HG03175 (cell line): ENCODE data around the gene SPATA46.
"Not testable (repeated sequence)": the region's sequence is repeated elsewhere in the genome, so short reads cannot be mapped to it uniquely, and the experiment has no call there.

Source experiments
- ATAC-seq: cut with Tn5 transposase; IDR thresholded peaks from one replicate; pipeline ENCODE4 v1.9.1; 2021; ENCODE audit warnings: mild to moderate bottlenecking, moderate library complexity; ENCODE audit not compliant: unreplicated experiment

Gene SPATA46

GRCh38 chr1:162376691-162377090, at the start of gene SPATA46:
Gene SPATA46, minus strand, starts transcription at chr1:162376854. Its CDS starts 64 bp downstream, at chr1:162376790.
- ATAC-seq, result no peak

- no peak for ATAC-seq
These were observed 46.2 kb upstream of the SPATA46 start for GRCh38 chr1:162422662-162423375.

- no peak for ATAC-seq
These were observed 44.9 kb upstream of the SPATA46 start for GRCh38 chr1:162421258-162422164.

- no peak for ATAC-seq
These were observed 43.5 kb upstream of the SPATA46 start for GRCh38 chr1:162420120-162420519.

- ATAC-seq, result not testable (repeated sequence)
These were observed 42.8 kb upstream of the SPATA46 start for GRCh38 chr1:162419450-162419931.

- not testable (repeated sequence) for ATAC-seq
These were observed 41.9 kb upstream of the SPATA46 start for GRCh38 chr1:162418584-162418983.

GRCh38 chr1:162417650-162418049, 41.0 kb upstream of the SPATA46 start:
- ATAC-seq, result no peak

- ATAC-seq, result no peak
These were observed 40.3 kb upstream of the SPATA46 start for GRCh38 chr1:162416909-162417308.

- no peak for ATAC-seq
These were observed 39.6 kb upstream of the SPATA46 start for GRCh38 chr1:162416215-162416614.

- ATAC-seq, result no peak
These were observed 35.3 kb upstream of the SPATA46 start, which contains the start of gene SH2D1B for GRCh38 chr1:162412002-162412401. Gene SH2D1B, minus strand, starts transcription at chr1:162412136. Its CDS starts 120 bp downstream, at chr1:162412016.

- no peak for ATAC-seq
These were observed 30.9 kb upstream of the SPATA46 start for GRCh38 chr1:162407539-162407938.

GRCh38 chr1:162406811-162407210, 30.2 kb upstream of the SPATA46 start:
- ATAC-seq, result no peak

- no peak for ATAC-seq
These were observed 29.1 kb upstream of the SPATA46 start for GRCh38 chr1:162405800-162406199.

- ATAC-seq, result no peak
These were observed 28.0 kb upstream of the SPATA46 start for GRCh38 chr1:162404550-162405160.

GRCh38 chr1:162400790-162401355, 24.2 kb upstream of the SPATA46 start:
- ATAC-seq, result no peak

GRCh38 chr1:162398999-162399580, 22.4 kb upstream of the SPATA46 start:
- no peak for ATAC-seq

GRCh38 chr1:162397943-162398560, 21.4 kb upstream of the SPATA46 start:
- no peak for ATAC-seq

GRCh38 chr1:162397039-162397448, 20.4 kb upstream of the SPATA46 start:
- no peak for ATAC-seq

- ATAC-seq, result no peak
These were observed 19.7 kb upstream of the SPATA46 start for GRCh38 chr1:162396201-162396906.
